Stimulated activated CD4-positive, alpha-beta T cell treated with anti-CD3 and anti-CD28 coated beads, Interleukin-12 subunit alpha, Interleukin-12 subunit beta, amount 100 ng/mL, for 24 hours (primary cell): ENCODE results near the gene NIT2.
"Not testable (repeated sequence)": the region's sequence is repeated elsewhere in the genome, so short reads cannot be mapped to it uniquely, and the experiment has no call there.

Experiments used
- DNase-seq, 2 experiments: peaks; one replicate each; pipeline ENCODE4 v3.0.0-alpha.2; 2020; ENCODE audit warnings: low read depth in 2 of 2

Gene NIT2

DNA sequence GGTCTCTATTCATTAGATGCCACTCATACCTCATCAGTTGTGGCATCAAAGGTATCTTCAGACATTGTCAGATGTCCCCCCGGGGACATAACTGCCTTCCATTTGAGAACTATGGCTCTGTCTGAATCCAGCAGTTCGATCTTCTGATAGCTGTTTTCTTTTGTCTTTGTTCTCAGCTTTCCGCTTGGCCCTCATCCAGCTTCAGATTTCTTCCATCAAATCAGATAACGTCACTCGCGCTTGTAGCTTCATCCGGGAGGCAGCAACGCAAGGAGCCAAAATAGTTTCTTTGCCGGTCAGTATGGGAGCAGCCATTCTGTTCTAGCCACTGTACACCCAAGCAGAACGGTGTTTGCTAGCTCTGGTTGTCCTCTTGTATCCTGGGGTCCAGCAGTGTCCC is 4.4 kb downstream of the NIT2 start:
- no peak for DNase-seq

DNA sequence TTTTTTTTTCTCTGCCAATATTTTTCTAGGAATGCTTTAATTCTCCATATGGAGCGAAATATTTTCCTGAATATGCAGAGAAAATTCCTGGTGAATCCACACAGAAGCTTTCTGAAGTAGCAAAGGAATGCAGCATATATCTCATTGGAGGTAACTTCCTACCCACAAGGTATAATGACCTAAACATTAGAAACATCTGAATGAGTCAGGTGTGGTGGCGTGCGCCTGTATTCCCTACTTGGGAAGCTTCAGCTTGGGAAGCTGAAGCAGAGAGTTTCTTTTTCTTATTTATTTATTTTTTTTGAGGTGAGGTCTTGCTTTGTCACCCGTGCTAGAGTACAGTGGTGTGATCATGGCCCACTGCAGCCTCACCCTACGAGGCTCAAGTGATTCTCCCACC is 5.2 kb downstream of the NIT2 start:
- DNase-seq = no peak

DNA sequence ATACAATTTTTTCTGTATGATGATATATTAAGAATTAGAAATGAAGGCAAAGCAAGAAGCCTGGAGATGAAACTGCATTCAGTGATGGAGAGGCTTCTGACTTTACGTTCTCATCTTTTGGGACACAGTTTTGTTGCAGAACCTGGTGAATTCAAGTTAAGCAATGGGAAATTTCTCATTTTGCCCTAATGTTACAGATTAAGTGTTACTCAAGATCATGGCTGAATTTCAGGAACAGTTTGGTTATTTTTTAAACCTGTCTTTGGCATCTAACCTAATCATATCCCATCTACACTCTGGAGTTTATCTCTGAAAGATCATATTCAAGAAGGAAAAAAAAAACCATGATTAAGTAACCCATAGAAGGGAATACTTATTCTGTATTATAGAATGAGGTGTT is 6.0 kb downstream of the NIT2 start:
- no peak for DNase-seq

DNA sequence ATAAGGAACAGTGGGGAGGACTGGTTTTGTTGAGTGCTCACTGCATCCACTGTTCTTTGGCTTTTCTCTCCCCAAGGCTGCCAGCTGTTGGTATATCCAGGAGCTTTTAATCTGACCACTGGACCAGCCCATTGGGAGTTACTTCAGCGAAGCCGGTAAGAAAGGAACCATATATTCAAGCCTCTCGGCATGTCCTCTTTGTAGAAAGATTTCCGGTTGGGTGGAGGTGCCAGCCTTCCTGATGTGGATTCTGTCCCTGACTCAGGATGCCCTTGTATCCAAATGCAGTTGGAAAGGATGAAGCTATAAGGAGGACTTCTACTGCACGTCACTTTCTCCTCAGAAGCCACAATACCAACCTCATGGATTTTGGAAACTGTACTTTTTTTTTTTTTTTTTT is 14.2 kb downstream of the NIT2 start:
- DNase-seq = no peak

DNA sequence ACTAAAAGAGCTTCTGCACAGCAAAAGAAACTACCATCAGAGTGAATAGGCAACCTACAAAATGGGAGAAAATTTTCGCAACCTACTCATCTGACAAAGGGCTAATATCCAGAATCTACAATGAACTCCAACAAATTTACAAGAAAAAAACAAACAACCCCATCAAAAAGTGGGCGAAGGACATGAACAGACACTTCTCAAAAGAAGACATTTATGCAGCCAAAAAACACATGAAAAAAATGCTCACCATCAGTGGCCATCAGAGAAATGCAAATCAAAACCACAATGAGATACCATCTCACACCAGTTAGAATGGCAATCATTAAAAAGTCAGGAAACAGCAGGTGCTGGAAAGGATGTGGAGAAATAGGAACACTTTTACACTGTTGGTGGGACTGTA is 17.2 kb downstream of the NIT2 start:
- not testable (repeated sequence) for DNase-seq

DNA sequence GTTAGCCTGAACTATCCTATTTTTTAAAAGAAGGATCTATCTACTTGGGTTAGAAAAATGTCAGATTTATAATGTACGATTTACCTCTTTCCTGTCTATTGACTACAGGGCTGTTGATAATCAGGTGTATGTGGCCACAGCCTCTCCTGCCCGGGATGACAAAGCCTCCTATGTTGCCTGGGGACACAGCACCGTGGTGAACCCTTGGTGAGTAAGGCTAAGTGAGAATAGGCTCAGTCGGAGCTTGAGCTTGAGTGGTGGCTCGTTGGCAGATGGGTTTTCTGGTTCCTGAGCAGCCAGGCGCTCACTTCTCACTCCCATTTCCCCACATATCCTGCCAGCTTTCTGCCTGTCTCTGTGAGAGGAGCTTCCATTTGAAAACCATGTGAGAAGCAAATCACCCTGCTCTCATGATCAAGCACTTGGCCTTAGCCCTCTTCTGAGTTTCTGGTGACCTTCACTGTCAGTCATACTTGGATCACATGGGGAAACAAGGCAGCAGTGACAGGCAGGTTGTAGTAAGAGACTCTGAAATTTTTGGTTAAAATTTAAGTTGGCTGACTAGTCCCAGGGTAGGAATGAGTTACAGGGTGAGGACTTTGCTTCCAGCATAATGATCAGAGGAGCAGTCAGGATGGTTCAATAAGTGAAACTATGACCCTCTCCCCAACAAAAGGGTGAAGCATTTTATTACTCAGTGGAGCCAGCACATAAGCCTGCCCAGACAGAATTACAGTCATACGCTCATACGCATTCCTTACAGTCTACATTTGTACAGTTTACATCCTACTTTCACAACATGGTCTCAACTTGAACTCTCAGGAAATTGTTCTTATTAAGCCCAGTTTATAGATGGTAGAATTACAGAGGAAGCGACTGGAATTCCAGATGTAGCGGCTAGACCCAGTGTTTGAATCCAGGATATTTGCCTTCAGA is 18.0 kb downstream of the NIT2 start:
- DNase-seq = no peak

DNA sequence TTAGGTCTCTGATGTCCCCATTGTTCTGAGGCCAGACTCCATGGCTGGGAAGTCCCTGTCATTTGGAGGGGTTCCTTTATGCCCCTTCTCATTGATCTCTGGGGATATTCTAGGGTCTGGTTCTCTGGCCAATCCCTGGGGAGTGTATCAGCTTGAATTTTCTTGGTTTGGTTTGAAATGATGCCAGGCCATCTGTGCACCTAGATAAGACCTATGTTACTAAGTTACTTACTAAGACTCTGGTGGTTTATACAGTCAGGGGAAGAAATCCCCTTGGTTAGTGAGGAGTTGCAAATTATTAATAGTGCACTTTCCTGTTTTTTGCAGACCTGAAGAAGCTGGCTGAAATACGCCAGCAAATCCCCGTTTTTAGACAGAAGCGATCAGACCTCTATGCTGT is 20.3 kb downstream of the NIT2 start:
- DNase-seq = no peak

DNA sequence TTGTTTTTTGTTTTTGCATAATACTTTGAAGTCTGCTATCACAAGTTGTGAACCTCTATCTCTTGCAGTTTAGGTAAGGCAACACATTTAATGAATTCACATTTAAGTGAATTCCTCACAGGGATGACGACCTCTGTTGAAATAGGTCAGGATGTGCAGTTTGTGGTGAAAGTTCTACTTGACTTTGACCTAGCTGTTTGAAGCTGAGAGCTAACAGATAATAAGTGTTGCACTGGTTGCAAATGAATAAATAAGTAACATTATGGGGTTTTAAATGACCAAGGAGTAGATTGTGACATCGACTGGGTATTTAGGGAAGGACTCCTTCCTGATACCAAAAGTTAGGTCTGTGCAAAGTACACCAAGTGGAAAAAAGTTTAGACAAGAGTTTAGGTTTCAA is 23.9 kb downstream of the NIT2 start:
- DNase-seq = no peak

DNA sequence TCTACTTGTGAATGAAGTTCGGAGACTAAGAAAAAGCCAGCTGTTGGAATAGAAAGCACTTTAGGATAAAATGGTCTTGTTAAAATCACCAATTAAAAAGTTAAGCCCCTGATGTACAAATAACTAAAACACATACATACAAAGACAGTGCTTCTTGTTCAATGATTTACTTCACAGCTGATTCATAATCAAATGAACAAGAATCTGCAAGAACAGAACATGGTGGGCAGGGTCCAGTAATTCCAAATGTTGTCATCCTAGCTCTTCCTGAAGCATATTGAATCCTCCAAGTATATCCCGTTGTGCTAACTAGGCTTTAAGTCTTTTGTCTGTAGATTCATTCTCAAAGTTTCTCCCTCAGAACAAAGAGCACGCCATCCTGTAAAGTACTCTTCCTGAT is 24.5 kb downstream of the NIT2 start:
- no peak for DNase-seq

DNA sequence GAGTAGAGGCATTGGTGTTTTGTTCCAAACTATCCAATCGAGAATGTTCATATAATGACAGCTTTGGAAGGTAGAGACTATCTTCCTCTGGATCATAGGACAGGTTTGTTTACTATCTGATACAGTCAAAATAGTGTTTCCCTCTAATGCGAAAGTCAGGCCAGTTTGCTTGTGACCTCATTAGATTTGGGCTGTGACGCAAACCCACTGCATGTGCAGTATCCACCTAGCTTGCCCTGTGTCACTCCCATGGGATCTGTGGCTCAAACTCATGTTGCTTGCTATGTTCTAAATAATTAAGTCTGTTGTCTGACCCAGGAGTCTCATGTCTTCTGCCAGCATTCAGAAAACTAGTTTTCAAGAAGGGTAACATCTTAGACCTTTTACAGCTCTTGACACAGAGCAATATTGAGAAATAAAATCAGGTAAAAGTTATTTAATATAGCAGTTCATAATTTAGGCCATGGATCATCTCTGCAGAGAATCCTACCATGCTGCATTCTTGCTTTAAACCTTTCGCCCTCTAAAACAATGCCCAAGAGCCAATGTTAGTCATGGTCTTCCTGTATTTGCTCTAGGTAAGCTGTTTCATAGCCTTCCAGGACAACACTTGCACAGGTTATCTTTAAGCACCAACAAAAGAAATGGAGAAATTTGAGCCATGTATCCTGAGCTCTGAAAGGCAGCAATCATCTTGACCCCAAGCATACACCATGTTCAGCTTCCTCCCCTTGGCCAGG is 26.4 kb downstream of the NIT2 start:
- no peak for DNase-seq

DNA sequence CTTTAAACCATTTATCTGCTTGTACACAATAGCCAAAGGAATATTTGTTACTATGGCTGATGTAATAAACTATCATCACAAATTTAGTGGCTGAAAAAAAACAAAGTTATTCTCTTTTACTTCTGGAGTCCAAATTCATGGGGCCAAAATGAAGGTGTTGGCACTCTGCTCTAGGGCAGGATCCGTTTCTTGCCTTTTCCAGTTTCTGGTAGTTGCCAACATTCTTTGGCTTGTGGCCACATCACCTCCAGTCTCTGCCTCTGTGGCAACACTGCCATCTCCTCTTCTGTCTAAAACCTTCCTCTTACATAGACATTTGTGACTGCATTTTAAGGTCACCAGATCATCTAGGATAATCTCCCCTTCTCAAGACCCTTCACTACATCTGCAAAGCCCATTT is 27.3 kb downstream of the NIT2 start:
- no peak for DNase-seq

DNA sequence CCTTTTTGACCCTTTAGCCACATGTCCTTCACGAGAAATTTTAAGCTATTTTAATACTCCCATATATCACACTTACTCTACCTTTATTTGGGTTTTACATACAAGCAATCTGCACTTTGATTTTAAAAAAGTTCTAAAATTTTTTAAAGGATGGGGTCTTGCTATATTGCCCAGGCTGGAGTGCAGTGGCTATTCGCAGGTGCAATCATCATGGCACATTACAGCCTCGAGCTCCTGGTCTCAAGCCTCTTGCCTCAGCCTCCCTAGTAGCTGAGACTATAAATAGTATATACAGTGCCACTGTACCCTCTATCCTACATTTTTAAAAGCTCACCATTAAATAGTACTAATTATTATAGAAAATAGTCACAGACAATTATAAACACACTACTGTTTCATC is 29.9 kb downstream of the NIT2 start:
- no peak for DNase-seq

DNA sequence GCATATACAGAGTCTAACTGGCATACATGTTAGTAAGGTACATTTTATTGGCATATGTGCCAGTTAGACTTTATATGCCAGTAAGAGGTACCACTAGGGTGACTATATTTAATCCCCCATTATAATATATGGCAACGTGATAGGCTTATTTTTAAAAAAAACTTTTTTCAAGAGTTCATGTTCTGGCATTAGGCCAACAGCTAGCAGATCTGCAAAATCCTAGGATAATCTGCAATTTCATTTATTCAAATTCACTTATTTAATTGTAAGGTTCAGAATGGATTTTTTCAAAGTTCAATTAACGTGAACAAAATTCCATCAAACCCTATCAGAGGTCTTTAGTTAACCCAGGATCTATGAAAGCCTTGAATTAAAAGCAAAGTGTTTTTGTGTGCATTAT is 31.9 kb downstream of the NIT2 start:
- no peak for DNase-seq

DNA sequence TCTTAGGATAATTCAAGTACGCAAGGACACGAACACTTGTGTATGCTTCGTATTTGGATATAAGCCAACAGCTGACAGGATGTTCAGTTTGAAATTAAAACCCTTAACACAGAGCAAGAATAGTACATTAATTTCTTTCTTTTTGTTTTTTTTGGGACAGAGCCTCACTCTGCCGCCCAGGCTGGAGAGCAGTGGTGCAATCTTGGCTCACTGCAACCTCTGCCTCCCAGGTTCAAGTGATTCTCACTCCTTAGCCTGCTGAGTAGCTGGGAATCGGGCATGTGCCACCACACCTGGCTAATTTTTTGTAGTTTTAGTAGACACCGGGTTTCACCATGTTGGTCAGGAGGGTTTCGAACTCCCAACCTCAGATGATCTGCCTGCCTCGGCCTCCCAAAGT is 33.9 kb downstream of the NIT2 start:
- DNase-seq = no peak

DNA sequence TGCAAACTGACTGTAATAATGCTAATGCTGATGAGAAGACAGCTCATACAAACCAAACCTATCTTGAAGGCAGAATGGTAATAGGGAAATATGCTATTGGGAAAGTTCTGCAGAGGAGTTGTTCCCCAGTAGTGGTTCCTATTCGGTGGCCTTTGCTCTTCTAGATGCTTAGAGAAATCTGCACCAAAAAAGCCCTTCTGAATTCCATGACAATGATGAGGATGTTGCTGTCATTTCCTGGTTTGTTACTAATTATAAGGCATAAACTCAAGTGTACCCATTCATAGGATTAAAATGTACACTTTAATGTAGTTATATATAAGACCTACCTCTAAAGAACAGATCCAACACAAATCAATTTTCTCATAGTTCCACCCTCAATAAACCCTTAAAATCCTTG is 36.2 kb downstream of the NIT2 start:
- no peak for DNase-seq

DNA sequence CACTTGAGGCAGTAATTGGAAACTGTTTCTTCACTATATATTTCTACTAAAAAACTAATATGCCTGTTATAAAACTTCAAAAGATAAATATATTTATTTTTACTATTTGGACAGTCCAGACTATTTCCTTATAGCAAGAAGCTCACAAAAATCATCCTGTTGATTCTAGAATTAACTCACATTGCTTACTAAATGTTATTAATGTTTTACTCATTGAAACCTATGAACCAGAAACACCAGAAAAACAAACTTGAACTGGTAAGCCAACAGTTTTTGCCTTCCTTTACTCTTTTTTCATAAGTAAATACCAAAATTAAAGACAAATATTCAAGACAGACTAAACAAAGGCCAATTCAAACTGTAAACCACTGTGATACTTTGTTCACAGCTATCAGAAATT is 40.0 kb downstream of the NIT2 start:
- no peak for DNase-seq

DNA sequence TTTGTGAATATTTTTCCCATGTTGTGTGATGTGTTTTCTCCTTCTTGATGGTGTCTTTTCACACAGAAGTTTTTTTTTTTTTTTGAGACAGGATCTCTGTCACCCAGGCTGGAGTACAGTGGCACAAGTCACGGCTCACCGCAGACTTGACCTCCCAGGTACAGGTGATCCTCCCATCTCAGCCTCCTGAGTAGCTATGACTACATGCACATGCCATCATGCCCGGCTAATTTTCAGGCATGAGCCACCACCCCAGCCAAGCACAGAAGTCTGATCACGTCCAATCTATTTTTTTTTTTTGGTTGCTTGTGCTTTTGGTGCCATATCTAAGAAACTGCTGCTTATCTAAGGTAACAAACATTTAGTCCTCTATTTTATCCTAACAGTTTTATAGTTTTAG is 41.7 kb downstream of the NIT2 start:
- DNase-seq = no peak

DNA sequence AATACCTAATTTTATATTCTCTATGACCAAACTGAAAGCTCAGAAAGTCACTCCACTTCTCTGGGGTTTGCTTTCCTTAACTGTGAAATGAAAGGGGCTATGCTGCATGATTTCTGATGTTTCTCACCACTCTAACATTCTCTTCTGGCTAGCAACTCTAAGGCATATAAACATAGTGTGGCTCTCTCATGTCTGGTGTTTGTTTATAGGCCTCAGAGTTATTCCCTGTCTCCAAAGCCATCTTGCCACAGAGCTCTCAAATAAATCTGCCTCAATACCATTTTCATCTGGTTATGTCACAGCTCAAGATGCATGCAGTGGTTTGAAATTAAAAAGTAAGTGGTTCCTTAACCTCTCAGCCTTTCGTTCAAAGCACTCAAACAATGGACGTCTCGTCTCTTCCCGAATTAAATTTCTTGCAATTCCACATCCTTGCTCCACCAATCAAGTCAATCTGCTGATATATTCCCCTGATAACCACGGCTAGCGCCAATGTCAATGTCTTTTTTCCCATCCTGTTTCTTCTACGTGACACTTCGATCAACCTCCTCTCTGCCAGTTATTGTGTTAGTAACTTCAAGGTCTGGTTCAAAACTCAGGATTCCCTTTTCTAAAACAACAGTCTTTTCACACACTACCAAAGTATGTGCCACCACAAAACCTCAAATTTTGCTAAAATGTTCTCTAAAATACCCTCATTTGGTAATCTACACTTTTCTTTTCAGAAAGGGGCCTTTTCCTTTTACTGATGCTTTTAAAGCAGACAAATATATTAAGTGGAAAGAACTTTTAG is 50.4 kb downstream of the NIT2 start:
- no peak for DNase-seq

DNA sequence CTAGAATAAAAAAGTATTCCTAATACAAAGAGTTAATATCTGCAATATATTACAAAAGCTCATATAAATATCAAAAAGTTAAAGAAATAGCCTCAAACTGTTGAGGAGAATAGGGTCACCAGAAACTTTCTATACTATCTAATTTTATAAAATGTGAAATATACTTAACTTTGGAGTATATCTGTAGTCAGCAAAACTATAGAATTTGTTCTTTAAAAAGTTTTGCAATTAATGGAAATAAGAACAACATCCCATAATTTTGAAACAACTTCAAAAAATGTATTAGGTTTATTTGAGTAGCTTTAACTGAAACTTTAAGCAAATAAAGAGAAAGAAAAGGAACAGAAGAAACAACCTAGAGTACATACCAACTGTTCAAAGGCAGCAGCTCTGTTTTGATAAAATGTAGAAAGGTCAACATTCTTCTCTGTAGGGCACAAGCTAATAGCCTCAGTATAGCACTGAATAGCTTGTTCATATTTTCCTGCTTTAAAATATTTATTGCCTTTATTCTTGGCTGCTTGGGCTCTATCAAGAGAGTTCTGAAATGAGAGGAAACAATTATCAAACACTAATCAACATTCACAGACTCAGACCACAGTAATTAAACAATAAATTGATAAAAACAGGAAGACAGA is 52.0 kb downstream of the NIT2 start:
- no peak for DNase-seq

DNA sequence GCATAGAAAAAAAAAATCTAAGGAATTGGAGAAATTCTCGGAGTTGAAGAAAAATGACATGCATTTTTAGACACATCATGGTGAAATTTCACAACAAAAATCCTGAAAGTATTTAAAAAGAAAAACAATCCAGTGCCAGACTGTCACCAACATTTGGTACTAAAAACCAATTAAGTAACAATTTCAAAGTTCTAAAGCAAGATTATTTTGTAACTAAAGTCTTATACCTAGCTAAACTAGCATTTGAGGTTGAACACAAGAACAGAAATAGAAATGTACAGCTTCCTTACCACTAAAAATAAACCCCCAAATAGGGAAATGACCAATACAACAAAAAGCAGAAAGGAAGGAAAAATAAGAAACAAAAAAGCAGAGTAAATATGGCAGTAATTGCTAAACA is 54.5 kb downstream of the NIT2 start:
- no peak for DNase-seq

DNA sequence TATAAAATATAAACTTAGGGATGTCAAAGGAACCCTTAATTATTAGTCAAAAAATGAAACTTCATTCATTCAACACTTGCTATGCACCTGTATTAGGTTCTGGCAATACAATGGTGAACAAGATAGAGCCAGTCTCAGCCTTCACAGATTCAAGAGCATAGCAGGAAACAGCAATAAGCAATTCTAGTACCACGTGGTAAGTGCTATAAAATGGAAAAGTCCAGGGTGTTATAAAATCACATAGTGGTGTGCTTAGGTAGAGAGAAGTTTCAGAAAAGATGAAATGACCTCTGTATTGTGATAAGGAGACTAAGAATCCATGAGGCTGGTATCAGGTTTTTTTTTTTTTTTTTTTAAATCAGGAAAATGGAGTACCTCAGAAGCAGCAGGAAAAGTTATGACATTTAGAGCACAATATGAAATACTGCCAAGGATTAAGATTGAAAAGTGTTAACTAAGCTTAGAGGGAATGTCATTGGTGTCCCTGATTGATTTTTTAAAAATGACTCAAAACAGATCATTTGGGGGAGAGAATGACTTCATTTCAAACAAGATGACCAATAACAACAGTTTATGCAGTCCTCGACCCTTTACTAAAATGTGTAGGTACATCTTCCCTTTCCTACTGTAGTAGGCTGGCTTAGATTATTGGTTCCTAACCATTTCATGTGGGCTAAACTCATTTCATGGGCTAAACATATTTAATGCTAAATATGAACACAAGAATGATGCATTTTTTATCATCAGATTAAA is 61.3 kb downstream of the NIT2 start:
- no peak for DNase-seq
